Tibial nerve (tissue), 4 donors: ENCODE measurements around the gene LANCL1.

Experiments
- EP300 ChIP-seq, 2 donors: sonication (generic); formaldehyde crosslinking; IDR thresholded peaks; one replicate each; pipeline ENCODE4 v1.6.1; 2017; ENCODE audit warnings: antibody characterized with exemption in 2 of 2, mild to moderate bottlenecking in 1 of 2
- TF ChIP-seq, protein P1 (sequence below), 5 experiments: fragments of 200-600 bp in 3 of 5; fragments of 450-650 bp in 2 of 5; sonication (generic) in 3 of 5; IDR thresholded peaks; one replicate each; pipeline ENCODE4 v1.5.1; 2016 to 2019; ENCODE audit warnings: antibody characterized with exemption in 5 of 5, mild to moderate bottlenecking in 3 of 5, moderate library complexity in 2 of 5

GRCh38 chr2:210481601-210482175, 5.1 kb upstream of the LANCL1 start:
- TF ChIP-seq, protein P1, sequence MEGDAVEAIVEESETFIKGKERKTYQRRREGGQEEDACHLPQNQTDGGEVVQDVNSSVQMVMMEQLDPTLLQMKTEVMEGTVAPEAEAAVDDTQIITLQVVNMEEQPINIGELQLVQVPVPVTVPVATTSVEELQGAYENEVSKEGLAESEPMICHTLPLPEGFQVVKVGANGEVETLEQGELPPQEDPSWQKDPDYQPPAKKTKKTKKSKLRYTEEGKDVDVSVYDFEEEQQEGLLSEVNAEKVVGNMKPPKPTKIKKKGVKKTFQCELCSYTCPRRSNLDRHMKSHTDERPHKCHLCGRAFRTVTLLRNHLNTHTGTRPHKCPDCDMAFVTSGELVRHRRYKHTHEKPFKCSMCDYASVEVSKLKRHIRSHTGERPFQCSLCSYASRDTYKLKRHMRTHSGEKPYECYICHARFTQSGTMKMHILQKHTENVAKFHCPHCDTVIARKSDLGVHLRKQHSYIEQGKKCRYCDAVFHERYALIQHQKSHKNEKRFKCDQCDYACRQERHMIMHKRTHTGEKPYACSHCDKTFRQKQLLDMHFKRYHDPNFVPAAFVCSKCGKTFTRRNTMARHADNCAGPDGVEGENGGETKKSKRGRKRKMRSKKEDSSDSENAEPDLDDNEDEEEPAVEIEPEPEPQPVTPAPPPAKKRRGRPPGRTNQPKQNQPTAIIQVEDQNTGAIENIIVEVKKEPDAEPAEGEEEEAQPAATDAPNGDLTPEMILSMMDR (IDR thresholded peaks at IDR 0.05), result no peak
- TF ChIP-seq EP300 (IDR thresholded peaks at IDR 0.05), result no peak
